HG02885 (cell line): ENCODE results near the gene CPNE7.

ENCODE experiments used
- ATAC-seq: cut with Tn5 transposase; IDR thresholded peaks from one replicate; pipeline ENCODE4 v1.9.1; 2021; ENCODE audit warnings: mild to moderate bottlenecking; ENCODE audit not compliant: unreplicated experiment, poor library complexity

Gene CPNE7

DNA sequence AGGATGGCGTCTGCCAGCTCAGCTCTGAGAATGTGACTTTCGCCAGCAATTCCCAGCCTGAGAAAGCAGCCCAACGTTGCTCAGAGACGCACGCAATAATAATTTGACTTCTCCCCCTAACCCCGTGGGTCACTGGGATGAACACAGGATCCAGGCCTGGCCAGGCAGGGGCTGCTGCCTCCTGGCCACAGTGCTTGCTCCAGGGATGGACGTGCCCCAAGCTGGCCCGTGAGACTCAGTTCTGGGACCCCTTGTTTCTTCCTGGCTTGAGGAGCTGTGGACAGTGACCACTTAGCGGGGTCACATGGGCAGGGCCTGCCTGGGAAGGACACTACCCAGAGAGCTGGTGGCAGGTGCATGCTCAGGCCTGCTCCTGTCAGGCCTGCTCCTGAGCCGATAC lies 24.3 kb downstream of the CPNE7 start:
- ATAC-seq: no peak

GRCh38 chr16:89600427-89600826 lies 24.9 kb downstream of the CPNE7 start:
- no peak for ATAC-seq

- no peak for ATAC-seq
Observed at GRCh38 chr16:89600956-89601355, 25.4 kb downstream of the CPNE7 start.

DNA sequence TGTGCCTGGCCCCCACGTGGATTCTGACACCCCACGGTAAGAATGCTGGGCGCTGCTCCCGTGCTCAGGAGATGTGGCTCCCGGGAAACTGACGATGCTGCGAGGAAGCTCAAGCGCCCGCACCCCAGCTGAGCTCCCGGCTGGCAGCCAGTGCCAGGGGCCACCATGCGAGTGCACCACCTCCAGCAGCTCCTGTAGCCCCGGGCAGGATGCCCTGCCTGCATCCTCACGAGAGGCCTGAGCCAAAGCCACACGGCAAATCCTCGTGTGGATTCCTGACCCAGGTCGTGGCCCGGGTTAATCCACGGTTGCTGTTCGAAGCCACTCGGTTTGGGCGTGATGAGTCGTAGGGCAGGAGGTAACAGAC lies 26.3 kb downstream of the CPNE7 start:
- no peak for ATAC-seq

DNA sequence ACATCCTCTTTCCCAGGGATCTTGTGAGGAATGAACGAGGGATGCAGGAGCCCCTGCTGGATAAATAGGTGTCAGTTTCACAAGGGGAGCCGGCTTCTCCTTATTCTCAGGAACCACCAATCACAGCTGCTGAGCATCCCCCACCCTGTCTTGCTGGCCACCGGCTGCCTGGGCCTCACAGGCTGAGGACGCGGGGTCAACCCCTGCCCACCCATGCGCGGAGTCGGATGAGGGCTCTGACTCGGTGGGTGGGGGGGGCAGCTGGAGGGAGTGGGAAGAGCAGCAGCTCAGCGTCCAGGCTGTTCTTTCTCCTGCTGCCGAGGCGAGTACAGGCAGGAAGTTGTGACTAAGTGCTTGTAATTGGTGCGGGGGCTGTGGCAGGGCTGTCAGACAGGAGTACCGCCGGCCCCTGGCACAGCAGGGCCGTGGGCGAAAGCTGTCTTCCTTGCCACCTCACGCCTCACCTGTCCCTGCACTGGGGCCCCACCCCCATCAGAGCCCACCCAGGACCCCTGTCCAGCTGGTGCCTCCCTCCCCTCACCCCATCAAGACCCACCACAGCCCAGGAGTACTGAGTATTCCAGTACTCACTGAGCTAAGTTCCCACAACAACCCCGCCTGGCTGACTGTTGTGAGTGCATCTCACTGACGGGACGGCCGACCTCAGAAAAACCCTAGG lies 26.9 kb downstream of the CPNE7 start:
- ATAC-seq: no peak

GRCh38 chr16:89602952-89603590 lies 27.5 kb downstream of the CPNE7 start:
- no peak for ATAC-seq

GRCh38 chr16:89604764-89605163 lies 29.2 kb downstream of the CPNE7 start:
- no peak for ATAC-seq

GRCh38 chr16:89605186-89605970 lies 29.8 kb downstream of the CPNE7 start:
- ATAC-seq: no peak

- ATAC-seq: no peak
Observed at GRCh38 chr16:89606006-89606405, 30.4 kb downstream of the CPNE7 start.

- ATAC-seq: no peak
Observed at GRCh38 chr16:89607453-89607852, 31.9 kb downstream of the CPNE7 start.

GRCh38 chr16:89607937-89608740 lies 32.6 kb downstream of the CPNE7 start:
- no peak for ATAC-seq

DNA sequence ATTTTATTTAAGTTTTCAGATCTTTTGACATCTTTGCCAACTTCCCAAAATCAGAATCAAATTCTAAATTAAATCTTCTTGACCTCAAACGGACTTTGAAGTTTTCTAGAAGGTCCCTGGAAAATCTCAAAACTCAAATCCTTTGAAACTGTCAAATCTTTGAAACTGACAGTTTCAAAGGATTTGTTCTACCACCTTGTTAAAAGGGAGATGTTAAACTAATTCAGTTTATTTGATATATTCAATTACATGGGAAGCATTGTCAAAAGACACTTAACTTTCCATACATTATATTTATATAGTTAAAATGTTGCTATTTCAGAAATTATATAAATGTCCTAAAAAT lies 34.5 kb downstream of the CPNE7 start:
- ATAC-seq: no peak

DNA sequence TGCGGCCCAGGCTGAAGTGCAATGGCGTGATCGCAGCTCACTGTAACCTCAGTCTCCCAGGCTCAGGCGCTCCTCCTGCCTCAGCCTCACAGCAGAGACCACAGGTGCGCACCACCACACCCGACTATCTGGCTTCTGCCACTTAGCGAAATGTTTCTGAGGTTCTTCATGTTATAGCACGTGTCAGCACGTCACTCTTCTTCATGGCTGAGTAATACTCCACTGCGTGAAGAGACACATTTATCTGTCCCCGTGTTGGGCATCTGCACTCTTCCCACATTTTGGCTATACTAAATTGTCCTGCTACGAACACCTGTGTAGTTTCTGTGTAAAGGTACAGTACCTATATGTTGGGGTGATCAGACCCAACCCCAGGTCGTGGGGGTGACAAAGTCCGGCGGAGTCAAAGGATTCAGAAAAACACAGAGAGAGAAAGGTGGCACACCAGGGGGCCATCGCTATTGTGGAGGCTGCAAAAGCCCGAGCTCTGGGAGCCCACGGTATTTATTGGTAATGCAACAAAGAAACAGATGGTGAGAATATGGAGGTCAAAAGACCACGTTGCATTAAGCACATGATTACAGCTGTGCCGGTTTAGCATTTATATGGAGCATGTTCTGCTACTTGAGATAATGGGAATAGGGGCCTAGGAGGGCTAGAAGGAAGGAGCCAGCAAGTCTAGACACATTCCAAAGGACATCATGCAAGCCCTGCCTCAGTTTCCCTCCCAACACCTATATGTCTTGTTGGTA lies 37.0 kb downstream of the CPNE7 start:
- no peak for ATAC-seq

DNA sequence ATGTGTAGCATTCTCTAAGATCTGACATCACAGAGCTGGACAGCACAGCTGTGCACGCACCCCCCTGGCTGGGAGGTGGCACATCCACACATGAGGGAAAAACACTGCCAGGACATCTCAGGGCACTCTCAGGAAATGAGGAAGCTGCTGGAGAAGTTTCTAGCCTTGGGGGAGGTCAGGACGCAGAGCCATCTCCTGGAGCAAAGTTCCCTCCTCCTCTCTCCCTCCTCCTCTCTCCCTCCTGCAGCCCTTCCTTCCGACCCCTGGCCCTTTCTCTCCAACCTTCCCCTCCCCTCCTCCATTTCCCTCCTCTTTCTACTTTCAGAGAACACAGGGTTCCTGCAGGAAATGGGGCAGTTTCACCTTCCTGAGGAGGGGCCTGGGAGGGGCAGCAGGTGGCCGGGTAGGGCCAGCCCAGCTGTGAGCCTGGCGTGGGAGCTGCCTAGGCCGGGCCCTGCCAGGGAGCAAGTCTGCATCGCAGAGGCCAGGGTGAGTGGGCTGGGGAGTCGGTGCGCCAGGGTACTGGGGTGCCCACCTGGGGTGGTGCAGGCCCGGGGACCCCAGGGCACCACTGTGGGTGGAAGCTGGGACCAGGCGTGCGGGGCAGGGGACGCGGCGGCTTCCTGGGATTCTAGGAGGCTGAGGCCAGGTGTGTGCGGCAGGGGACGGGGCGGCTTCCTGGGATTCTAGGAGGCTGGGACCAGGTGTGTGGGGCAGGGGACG lies 37.8 kb downstream of the CPNE7 start, which contains the start of gene DPEP1:
Gene DPEP1 (plus strand): TSS at position 412 of the 723 bp plus-strand sequence. CDS start 16,769 bp downstream, outside the sequence.
- no peak for ATAC-seq

DNA sequence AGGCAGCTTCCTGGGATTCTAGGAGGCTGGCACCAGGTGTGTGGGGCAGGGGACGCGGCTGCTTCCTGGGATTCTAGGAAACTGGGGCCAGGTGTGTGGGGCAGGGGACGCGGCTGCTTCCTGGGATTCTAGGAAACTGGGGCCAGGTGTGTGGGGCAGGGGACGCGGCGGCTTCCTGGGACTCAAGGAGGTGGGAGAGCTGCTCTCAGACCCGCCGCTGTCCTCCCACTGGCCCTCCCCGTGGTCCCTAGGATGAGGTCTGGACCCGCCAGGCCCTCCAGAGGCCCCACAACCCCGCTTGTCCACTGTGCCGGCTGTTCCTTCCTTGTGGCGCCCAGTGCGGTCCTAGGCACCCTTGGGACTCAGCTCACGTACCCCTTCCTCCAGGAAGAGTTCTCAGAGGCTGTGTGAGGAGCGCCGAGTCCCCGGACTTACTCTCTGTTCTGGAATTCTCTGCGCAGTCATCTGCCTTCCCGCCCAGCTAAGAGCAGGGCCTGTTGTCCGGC lies 38.4 kb downstream of the CPNE7 start:
- no peak for ATAC-seq

DNA sequence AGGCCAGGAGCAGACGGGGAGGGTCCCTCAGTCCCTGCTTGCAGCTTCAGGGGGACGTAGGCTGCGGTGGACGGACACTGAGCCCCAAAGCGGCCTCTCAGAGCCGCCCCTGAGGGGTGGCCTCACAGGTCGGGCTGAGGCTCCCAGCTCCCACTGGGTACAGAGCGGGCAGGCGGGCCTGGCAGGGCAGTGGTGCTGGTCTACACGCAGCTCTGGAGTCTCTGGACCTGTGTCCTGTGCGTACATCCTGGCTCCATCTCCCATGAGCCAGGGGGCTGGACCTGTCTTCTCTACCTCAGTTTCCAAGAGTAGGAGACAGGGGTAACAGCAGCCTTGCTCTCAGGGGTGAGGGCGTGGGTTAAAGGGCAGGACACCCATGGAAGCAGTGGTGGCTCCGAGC lies 39.6 kb downstream of the CPNE7 start:
- no peak for ATAC-seq

DNA sequence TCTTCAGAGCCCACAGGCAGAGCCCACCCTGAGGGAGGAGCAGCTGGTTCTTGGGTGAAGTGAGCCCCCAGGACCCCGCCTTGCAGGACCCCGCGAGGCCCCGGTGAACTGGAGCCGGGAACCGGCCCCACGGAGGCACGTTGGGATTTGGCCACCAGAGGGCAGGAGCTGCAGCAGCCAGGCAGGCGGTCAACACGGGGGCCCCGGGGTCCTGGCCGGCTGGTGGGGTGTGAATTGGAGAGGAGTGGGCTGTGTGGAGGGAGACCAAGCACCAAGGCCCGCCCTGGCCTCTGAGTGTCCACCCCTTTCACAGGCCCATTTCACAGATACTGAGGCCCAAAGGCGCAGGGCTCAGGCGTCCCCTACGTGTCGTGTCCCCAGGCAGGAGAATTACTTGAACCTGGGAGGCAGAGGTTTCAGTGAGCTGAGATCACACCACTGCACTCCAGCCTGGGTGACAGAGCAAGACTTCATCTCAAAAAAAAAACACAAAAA lies 40.1 kb downstream of the CPNE7 start:
- no peak for ATAC-seq

- no peak for ATAC-seq
Observed at GRCh38 chr16:89616623-89617022, 41.1 kb downstream of the CPNE7 start.

GRCh38 chr16:89617036-89617435 lies 41.5 kb downstream of the CPNE7 start:
- no peak for ATAC-seq
